Fibroblast of skin of abdomen (primary cell): Measurements from ENCODE around the gene PFKFB3.

ENCODE experiments used
- DNase-seq: peaks from one replicate; pipeline ENCODE4 v3.0.0-alpha.2; 2013

The PFKFB3 gene

GRCh38 chr10:6221192-6221940, 18.6 kb downstream of the PFKFB3 start:
- no peak for DNase-seq

- DNase-seq: peak; percentile 75
These were observed 19.4 kb downstream of the PFKFB3 start for GRCh38 chr10:6221971-6222751.

DNA sequence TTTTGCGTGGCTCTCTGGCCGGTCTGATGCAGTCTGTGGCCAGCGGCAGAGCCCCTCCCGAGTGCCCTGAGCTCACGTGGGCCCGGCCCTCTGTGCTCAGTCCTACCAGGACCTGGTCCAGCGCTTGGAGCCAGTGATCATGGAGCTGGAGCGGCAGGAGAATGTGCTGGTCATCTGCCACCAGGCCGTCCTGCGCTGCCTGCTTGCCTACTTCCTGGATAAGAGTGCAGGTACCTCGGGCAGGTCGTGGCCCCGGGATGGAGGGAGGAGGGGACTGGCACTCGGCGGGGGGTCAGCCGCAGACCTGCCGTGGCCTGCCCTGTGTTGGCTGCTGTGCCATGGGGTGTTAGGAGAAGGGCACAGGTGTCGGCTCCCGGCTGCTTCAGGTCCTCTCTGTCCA, 20.0 kb downstream of the PFKFB3 start:
- DNase-seq: no peak

- no peak for DNase-seq
These were observed 21.2 kb downstream of the PFKFB3 start for GRCh38 chr10:6223981-6224380.

DNA sequence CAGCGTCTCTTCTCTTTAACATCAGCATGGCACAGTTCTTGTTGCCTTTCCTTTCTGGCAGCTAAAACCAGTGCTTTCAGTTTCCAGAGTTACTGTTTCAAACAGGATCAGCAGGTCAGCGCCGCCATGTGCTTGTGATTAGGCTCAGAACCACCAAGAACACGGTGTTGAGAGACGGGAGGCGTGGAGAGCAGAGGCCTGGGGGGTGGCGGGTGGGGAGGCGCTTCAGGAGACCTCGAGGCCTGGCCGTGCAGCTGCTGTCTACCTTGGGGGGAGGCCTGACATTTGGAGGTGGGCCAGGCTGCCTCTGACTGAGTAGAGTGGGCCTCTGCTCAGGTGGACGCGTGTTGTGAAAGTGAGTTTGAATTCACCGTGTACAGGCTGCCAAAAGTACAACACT, 22.0 kb downstream of the PFKFB3 start:
- peak; percentile 31 for DNase-seq

- no peak for DNase-seq
These were observed 22.6 kb downstream of the PFKFB3 start for GRCh38 chr10:6225263-6225814.

DNA sequence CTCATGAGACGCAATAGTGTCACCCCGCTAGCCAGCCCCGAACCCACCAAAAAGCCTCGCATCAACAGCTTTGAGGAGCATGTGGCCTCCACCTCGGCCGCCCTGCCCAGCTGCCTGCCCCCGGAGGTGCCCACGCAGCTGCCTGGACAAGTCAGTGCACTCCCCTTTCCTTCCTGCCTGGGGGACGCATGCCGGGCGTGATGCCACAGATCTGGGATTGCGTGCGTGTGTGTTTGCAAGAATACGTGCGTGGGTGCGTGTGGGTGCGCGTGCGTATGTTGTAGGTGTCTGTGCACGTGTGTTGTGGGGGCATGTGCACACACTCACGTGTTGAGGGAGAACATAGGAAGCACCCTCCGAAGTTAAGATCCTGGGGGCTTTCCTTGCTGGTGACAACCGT, 23.5 kb downstream of the PFKFB3 start:
- DNase-seq: no peak

GRCh38 chr10:6227346-6227745, 24.6 kb downstream of the PFKFB3 start:
- no peak for DNase-seq

GRCh38 chr10:6228010-6228511, 25.3 kb downstream of the PFKFB3 start:
- peak; percentile 36 for DNase-seq

DNA sequence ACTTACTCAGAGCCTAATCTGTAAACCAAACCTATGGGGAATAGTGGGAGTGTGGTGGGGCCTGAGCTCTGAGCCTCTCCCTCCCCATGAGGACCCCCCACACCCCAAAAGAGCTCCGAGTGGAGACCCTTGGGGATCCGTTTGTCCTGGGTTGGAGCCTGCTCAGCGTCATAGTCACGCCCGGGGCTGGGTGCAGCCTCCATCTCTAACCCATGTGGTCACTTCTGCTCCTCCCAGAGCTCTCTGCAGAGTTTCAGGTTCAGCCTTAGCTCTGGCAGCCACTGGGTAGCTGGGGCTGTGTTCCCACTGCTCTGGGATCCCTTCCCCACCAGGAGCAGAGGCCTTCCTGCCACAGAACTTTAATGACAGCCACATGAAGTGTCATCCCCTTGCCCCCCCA, 25.9 kb downstream of the PFKFB3 start:
- DNase-seq: no peak

DNA sequence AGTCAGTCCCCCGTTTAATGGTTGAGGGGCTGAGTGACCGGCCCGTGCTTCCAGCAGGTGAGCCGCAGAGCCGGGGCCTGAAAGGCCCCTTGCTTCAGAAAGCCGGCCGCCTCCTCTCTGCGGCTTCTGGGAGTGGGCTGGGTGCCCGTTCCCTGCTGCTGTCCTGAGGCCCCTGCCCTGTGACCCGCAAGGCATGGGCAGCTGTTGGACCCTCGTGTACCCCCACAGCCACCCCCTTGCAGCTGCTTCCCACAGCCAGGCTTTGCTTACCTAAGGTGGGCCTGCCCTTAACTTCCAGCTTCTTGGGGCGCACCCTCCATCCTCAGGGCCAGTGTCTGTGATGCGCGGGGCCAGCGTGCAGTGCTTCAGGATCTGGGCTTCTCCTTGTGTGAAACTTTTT, 26.6 kb downstream of the PFKFB3 start:
- no peak for DNase-seq

- DNase-seq: no peak
These were observed 27.0 kb downstream of the PFKFB3 start for GRCh38 chr10:6229746-6230145.

DNA sequence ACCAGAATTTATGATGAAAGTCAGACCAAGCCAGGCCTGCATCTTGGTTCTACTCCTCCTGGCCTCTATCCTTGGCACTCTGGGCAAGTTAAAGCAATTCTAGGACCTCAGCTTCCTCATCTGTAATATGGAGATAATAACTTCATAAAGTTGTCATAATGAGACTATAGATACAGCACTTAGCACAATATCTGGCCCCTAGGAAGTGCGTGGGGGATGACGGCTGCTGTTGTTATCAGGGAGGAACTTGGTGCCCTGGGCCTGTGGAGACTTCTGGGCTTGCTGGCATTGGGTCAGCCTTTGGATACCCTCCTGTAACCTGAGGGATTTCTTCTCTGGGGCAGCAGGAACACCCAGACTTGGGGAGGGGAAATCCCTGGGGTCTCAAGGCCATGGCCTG, 27.6 kb downstream of the PFKFB3 start:
- no peak for DNase-seq

DNA sequence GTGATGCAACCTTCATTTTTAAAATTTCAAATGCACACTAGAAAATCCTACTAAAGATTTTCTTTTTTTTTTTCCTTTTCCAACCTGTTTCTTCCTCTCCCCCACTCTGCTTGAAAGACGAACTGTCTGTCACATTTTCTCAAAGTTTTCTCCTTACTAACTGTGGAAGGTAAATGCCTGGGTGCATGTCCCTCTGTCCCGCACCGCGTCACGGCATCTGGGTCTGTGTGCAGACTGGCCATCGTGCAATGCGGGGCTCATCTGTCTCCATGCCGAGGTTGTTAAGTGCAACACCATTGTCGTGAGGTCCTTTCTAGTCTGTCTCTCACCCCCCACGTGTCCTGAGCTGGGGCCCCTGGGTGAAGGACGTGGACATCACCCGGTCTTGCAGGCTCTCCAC, 28.4 kb downstream of the PFKFB3 start:
- DNase-seq: no peak

- no peak for DNase-seq
These were observed 29.0 kb downstream of the PFKFB3 start for GRCh38 chr10:6231730-6232129.

- no peak for DNase-seq
These were observed 29.6 kb downstream of the PFKFB3 start for GRCh38 chr10:6232225-6232807.

GRCh38 chr10:6232846-6233724, 30.4 kb downstream of the PFKFB3 start:
- no peak for DNase-seq

DNA sequence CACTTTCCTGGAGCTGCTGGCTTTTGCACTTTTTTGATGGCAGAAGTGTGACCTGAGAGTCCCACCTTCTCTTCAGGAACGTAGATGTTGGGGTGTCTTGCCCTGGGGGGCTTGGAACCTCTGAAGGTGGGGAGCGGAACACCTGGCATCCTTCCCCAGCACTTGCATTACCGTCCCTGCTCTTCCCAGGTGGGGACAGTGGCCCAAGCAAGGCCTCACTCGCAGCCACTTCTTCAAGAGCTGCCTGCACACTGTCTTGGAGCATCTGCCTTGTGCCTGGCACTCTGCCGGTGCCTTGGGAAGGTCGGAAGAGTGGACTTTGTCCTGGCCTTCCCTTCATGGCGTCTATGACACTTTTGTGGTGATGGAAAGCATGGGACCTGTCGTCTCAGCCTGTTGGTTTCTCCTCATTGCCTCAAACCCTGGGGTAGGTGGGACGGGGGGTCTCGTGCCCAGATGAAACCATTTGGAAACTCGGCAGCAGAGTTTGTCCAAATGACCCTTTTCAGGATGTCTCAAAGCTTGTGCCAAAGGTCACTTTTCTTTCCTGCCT, 31.1 kb downstream of the PFKFB3 start:
- no peak for DNase-seq

GRCh38 chr10:6234371-6234770, 31.6 kb downstream of the PFKFB3 start:
- DNase-seq: no peak

DNA sequence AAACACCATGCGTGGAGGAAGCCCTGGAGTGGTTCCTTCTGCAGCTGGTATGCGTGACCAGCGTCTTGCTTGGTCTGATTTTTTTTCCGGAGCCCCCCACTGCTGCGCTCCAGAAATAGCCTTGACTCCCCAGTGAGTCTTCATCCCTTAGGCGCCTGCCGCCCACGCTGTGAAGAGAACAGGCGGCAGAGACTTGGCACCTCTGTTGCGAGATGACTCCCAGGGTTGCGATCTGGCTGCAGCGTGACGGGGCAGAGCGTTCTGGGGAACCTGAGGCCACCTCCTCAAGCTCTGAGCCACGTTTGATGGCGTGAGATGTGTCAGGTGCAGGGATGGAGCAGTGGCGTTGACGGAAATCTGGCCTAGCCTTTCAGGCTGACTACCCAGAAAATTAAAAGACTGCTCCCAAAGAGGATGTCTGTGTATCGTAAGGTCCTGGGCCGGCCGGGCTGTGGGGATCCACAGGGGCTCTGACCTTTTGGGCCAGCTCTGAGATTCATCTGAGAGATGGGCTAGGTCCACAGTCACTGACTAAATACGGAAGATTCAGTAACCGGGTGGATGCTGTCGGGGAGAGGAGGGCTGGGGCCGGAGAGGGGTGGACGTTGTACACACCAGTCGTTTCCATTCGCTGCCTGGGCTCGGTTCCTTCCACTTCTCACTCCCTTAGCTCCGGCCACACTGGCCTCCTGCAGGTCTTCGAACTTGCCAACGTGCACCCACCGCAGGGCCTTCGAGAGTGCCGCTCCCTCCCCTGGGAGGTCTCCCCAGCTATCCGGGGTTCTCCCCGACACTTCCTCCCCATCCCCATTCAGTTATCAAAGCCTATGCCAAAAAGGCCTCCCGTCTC, 33.8 kb downstream of the PFKFB3 start:
- DNase-seq: no peak

- DNase-seq: no peak
These were observed 34.4 kb downstream of the PFKFB3 start for GRCh38 chr10:6237199-6237530.
